Limb (tissue), 2 donors: Measurements from ENCODE around the gene RBBP6.
A peak's percentile ranks its signal among the peaks of the same experiment; 100 is the strongest.
"Not testable (repeated sequence)": the region's sequence is repeated elsewhere in the genome, so short reads cannot be mapped to it uniquely, and the experiment has no call there.

Experiments used
- DNase-seq, 2 donors: peaks; one replicate each; pipeline ENCODE4 v3.0.0-alpha.2; 2016; ENCODE audit errors: extremely low spot score in 2 of 2

Gene RBBP6

DNA sequence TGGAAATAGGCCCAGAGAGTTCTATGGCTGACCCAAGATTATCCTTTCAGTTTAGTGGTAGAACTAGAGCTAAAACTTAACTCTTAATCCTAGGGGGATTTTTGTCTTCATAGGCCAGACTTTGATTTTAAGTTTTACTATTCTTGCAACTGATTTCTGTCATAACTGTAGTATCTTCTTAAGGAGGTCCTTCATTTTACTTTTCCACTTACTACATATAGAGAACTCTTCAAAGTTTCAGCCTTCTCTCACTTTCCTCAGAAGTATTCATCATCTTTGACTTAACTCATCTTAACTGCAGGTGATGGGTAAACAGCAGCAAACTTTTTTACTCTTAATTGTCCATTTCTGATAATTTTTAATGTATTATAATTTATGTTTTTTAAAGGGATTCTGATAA is 23.4 kb downstream of the RBBP6 start:
- DNase-seq: no peak

DNA sequence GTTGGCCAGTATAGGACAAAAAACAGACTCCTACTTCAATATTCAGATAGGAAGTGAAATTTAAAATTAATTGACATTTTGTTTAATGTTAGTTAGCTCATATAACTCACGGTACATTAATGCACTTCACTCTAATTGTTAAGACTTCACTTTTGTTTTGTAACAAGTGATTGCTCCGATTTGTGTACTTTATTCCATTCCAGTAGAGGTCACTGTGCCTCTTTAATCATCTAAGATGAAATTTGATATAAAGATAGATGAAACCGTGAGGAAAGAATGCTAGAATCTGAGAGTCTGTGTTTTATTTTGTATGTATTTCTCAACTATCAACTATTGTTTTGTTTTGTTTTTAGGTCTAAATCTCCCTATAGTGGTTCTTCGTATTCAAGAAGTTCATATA is 29.0 kb downstream of the RBBP6 start:
- no peak for DNase-seq

DNA sequence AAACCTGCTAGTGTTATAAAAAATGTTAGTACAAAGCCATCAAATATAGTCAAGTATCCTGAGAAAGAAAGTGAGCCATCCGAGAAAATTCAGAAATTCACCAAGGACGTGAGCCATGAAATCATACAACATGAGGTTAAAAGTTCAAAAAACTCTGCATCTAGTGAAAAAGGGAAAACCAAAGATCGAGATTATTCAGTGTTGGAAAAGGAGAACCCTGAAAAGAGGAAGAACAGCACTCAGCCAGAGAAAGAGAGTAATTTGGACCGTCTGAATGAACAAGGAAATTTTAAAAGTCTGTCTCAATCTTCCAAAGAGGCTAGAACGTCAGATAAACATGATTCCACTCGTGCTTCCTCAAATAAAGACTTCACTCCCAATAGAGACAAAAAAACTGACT is 31.7 kb downstream of the RBBP6 start:
- no peak for DNase-seq

DNA sequence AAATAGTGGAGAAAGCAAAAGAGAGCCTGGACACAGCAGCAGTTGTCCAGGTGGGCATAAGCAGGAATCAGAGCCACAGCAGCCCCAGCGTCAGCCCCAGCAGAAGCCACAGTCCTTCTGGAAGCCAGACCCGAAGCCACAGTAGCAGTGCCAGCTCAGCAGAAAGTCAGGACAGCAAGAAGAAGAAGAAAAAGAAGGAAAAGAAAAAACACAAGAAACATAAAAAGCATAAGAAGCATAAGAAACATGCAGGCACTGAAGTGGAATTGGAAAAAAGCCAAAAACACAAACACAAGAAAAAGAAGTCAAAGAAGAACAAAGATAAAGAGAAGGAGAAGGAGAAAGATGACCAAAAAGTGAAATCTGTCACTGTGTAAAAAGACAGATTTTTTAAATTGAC is 32.7 kb downstream of the RBBP6 start:
- DNase-seq: no peak

DNA sequence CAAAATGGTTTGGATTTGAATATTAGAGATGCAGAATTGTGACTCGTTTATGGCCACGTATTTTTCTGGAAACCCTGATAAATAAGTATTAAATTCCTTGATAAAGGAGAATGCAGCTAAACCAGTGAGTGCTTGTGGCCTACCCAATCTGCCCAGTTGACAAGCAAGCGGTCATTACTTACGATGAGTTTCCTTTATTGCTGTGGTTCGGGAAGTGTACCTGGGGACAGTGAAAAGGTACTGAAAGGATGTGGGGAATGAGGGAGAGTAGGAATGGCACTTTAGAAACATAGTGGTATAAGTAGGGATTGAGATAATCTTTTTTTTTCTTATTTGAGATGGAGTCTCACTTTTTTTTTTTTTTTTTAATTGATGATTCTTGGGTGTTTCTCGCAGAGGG is 33.8 kb downstream of the RBBP6 start:
- DNase-seq: no peak

DNA sequence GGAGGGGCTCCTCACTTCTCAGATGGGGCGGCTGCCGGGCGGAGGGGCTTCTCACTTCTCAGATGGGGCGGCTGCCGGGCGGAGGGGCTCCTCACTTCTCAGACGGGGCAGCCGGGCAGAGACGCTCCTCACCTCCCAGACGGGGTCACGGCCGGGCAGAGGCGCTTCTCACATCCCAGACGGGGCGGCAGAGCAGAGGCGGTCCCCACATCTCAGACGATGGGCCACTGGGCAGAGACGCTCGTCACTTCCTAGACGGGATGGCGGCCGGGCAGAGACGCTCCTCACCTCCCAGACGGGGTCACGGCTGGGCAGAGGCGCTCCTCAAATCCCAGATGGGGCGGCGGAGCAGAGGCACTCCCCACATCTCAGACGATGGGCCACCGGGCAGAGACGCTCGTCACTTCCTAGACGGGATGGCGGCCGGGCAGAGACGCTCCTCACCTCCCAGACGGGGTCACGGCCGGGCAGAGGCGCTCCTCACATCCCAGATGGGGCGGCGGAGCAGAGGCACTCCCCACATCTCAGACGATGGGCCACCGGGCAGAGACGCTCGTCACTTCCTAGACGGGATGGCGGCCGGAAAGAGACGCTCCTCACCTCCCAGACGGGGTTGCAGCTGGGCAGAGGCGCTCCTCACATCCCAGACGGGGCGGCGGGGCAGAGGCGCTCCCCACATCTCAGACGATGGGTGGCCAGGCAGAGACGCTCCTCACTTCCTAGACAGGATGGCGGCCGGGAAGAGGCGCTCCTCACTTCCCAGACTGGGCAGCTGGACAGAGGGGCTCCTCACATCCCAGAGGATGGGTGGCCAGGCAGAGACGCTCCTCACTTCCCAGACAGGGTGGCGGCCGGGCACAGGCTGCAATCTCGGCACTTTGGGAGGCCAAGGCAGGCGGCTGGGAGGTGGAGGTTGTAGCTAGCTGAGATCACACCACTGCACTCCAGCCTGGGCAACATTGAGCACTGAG is 35.4 kb downstream of the RBBP6 start:
- DNase-seq: not testable (repeated sequence)

DNA sequence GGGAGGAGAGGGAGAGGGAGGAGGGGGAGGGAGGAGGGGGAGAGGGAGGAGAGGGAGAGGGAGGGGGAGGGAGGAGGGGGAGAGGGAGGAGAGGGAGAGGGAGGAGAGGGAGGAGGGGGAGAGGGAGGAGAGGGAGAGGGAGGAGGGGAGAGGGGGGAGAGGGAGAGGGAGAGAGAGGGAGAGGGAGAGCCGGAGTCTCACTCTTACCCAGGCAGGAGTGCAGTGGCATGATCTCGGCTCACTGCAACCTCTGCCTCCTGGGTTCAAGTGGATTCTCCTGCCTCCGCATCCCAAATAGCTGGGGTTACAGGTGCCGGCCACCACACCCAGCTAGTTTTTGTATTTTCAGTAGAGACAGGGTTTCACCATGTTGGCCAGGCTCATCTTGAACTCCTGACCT is 36.4 kb downstream of the RBBP6 start:
- not testable (repeated sequence) for DNase-seq

DNA sequence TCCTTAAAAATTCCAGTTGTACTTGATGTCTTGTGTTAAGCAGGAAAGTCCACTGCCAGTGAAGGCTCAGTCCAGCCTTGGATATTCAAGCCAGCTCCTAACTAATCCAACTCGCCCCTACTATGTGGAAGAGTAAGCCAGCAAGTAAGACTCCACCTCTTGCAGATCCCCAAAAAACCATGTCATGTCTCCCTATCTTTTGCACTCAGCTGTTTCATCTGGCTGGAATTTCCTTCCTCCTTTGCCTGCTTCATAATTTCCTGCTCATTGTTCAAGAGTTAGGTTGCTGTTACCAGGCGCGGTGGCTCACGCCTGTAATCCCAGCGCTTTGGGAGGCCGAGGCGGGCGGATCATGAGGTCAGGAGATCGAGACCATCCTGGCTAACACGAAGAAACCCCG is 37.8 kb downstream of the RBBP6 start:
- no peak for DNase-seq

DNA sequence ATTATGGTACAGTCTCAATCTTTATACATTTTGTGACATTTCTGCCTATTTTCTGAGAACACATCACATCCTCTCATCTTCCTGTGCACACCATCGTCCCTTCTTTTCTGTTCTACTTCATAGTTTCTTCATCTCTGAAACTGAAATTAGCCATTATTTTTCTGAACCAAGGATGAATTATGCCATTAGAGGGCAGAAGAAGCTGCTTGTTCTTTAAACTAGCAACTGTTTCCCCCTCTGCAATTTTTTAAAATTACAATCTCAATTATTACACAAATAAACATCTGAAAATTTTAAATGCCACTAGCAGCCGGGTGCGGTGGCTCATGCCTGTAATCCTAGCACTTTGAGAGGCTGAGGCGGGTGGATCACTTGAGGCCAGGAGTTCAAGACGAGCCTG is 41.3 kb downstream of the RBBP6 start:
- DNase-seq: no peak

DNA sequence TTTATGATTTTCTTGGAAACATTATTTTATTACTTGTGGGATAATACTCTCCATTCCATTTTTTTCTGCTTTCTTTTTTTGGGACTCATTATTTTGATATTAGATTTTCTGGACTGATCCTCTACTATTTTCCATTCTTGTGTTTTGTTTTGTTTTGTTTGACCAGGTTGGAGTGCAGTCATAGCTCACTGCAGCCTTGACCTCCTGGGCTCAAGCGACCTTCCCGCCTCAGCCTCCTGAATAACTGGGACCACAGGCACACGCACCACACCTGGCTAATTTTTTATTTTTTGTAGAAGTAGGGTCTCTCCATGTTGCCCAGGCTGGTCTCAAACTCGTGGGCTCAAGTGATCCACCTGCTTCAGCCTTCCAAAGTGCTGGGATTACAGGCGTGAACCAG is 44.1 kb downstream of the RBBP6 start:
- DNase-seq: no peak

DNA sequence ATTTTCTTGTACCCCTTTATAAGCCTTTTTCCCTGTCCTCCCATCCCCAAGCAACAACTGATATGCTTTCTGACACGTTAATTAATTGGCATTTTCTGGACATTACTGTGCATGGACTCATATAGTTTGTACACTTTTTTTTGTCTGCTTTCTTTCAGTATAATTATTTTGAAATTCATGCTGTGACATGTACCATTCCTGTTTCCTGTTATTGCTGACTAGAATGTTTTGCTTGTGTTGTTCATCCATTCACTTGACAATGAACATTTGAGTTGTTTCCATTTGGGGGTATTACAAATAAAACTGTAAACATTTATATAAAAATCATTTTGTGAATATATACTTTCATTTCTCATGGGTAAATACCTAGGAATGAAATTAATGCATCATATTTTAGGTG is 50.6 kb downstream of the RBBP6 start:
- no peak for DNase-seq

DNA sequence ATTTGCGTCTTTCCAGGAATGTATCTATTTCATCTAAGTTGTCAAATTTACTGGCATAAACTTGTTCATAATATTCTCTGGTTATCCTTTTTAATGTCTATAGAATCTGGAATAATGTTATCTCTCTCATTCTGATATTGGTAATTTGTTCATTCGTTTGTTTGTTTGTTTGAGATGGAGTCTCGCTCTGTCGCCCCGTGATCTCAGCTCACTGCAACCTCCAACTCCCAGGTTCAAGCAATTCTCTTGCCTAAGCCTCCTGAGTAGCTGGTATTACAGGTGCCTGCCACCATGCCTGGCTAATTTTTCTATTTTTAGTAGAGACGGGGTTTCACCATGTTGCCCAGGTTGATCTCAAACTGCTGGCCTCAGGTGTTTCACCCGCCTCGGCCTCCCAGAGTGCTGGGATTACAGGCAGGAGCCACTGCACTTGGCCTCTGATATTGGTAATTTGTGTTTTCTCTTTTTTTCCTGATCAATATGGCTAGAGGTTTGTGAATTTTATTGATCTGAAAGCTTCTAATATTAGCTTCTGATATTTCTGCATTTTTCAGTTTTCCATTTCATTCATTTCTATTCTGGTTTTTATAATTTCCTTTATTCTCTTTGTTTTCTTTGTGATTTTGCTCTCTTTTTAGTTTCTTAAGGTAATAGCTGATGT is 59.5 kb downstream of the RBBP6 start:
- no peak for DNase-seq

DNA sequence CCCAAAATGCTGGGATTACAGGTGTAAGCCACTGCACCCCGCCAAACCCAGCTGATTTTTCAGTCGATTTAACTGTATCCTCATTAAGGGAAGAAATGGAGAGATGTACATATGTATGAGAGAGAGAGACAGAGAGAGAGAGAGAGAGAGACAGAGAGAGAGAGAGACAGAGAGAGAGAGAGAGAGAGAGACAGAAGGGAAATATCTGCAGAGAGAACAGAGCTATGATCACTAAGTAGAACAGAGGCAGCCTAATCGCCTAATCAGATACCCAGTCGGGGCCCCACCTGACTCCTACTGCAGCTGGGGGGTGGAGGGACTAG is 70.0 kb downstream of the RBBP6 start:
- DNase-seq: no peak

DNA sequence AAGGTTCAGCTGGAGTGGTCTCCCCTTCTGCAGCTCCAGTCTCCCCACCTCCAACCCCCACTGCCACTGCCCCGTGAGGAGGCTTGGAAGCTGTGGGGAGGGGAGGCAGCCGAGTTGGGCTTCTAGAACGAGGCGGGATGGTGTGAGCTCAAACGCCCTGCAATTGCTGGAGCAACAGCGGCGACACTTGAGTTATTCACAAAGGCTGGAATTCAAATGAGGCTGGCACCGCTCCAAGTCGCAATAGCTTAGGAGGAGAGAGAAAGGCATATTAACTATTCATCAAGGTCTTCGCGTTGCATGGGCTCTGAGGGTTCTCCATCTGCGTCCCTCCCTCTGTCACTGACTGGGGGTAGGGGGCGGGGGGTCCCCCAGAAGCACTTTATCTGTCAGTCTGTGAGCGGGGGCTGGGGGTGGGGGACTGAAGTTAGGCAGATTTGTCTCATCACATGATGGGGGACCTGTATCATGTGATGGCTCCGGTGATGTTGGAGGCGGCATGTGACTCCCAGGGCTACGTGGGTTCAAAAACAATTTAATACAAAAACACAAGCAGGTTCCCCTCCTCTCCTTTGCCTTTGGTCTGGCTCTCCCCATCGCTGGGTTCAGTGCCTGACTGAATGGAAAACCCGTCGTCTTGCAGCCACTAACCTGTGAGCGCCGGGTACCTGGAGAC is 70.5 kb downstream of the RBBP6 start:
- DNase-seq: peak; percentile 36 to 82

DNA sequence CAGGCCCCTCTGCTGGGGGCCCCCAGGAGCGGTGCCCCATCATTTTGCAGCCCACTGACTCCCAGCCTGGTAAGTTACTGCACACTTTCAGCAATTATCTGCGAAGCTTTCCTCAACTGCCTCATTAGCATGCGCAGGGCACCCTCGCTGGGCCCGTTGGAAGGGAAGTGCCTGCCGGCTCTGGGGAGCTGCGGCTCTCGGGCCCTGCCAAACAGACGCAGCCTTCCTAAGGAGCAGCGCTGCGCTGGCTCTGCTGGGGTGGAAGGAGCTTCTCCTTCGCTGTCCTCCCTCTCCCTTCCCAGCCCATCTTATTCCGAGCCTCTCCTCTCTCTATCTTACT is 71.0 kb downstream of the RBBP6 start:
- DNase-seq: peak in 1 of 2 donors; percentile 71

DNA sequence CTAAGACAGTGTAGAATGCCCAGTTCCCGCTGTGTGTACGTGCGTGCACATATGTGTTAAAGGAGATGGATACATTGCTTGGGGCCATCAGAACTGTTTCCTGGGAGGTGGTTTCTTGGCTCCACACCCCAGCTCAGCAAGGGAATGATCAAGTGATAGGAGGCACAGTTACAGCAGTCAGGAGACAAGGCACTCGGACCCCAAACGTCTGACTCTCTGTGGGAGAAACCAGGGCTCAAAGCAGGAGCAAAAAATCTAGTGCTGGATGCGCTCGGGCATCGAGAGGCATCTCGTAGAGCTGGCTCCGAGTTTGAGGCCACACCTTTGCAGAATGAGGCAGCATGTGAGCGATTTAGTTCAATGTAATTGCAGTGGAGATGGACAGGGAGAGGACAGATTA is 71.9 kb downstream of the RBBP6 start:
- DNase-seq: no peak

DNA sequence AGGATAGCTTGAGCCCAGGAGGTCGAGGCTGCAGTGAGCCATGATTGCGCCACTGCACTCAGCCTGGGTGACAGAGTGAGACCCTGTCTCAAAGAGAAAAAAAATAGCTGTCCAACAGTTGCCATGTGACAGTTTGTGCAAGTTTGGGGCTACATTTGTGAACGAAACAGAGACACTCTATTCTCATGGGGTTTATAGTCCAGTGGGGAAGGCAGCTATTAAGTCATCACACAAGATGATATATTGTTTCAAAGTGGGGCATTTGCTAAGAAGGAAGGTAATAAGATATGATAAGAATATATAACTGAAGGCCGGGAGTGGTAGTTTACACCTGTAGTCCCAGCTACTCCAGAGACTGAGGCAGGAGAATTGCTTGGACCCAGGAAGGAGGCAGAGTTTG is 73.3 kb downstream of the RBBP6 start:
- DNase-seq: no peak

DNA sequence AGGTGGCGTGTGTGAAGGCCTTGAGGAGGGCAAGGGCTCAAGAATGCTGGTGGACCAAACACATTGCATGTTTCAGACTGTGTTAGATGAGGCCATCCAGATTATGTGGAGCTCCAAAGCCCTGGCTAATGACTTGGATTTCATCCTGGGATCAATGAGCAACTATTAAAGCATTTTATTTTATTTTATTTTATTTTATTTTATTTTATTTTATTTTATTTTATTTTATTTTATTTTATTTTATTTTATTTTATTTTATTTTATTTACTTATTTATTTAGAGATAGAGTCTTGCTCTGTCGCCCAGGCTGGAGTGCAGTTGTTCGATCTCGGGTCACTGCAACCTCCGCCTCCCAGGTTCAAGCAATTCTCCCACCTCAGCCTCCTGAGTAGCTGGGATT is 73.9 kb downstream of the RBBP6 start:
- DNase-seq: not testable (repeated sequence)

DNA sequence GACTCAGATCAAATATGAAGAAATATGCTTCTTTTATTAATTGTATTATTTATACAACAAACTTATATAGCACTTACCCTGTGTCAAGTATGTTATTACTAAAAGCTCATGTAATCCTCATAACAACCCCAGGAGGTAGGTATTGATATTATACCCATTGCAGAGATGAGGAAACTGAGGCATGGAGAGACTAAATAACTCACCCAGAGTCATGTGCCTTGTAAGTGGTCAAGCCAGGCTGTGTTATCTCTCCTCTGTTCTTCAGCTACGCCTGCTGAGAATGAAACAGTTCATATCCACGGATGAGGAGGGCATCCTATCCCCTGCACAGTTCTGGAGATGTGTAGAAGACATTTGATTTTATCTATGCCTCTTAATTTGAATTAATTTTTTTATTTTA is 78.1 kb downstream of the RBBP6 start:
- DNase-seq: no peak
